Fibroblast of lung (primary cell): ENCODE results near the gene HLA-DMA.

Experiments used
- EZH2 ChIP-seq: IDR thresholded peaks from 2 replicates; pipeline ENCODE4 v1.5.1; 2012; ENCODE audit warnings: low read length, control low read depth, mild to moderate bottlenecking; ENCODE audit errors: missing control alignments
- TF ChIP-seq, protein P1 (sequence below), 2 donors: IDR thresholded peaks in 1 of 2; conservative IDR thresholded peaks in 1 of 2; 1 replicate in 1 of 2; 2 replicates in 1 of 2; pipeline ENCODE4 v1.5.1; 2011 to 2012; ENCODE audit warnings: low read length in 2 of 2, control low read depth in 1 of 2, inconsistent platforms in 1 of 2, low read depth in 1 of 2, mild to moderate bottlenecking in 1 of 2

DNA sequence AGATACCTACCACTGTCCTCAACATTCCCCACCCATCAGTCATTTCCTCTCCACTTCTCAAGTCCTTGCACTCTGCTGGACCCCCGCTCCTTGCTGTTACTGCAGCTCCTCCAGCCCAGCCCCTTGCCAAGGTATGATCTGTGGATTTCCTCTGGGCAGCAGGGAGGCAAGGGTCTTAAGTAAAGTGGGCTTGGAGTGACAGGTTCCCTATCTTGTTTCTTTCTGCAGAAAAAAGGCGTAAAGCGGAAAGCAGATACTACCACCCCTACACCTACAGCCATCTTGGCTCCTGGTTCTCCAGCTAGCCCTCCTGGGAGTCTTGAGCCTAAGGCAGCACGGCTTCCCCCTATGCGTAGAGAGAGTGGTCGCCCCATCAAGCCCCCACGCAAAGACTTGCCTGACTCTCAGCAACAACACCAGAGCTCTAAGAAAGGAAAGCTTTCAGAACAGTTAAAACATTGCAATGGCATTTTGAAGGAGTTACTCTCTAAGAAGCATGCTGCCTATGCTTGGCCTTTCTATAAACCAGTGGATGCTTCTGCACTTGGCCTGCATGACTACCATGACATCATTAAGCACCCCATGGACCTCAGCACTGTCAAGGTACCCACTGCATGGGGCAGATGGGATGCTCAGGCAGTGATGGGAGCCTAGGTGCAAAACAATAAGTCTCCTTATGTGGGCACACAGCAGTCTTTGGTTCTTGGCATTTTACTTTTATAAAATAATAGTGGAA lies 23.6 kb upstream of the HLA-DMA start:
- TF ChIP-seq, protein P1, sequence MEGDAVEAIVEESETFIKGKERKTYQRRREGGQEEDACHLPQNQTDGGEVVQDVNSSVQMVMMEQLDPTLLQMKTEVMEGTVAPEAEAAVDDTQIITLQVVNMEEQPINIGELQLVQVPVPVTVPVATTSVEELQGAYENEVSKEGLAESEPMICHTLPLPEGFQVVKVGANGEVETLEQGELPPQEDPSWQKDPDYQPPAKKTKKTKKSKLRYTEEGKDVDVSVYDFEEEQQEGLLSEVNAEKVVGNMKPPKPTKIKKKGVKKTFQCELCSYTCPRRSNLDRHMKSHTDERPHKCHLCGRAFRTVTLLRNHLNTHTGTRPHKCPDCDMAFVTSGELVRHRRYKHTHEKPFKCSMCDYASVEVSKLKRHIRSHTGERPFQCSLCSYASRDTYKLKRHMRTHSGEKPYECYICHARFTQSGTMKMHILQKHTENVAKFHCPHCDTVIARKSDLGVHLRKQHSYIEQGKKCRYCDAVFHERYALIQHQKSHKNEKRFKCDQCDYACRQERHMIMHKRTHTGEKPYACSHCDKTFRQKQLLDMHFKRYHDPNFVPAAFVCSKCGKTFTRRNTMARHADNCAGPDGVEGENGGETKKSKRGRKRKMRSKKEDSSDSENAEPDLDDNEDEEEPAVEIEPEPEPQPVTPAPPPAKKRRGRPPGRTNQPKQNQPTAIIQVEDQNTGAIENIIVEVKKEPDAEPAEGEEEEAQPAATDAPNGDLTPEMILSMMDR (conservative IDR thresholded peaks at IDR 0.05 in 1 of 2, IDR thresholded peaks at IDR 0.05 in 1 of 2; ENCODE audit: low read depth in 1 of 2, low read length in 2 of 2): no peak
- no peak for TF ChIP-seq EZH2
